CD4-positive, alpha-beta T cell treated with Interferon alpha-2 for 1 hour (primary cell): Measurements from ENCODE around the gene TMBIM4.
"Not testable (repeated sequence)": the region's sequence is repeated elsewhere in the genome, so short reads cannot be mapped to it uniquely, and the experiment has no call there.

Experiments used
- DNase-seq, 2 donors: peaks; one replicate each; pipeline ENCODE4 v3.0.0-alpha.2; 2020 to 2022

The TMBIM4 gene, protein sequence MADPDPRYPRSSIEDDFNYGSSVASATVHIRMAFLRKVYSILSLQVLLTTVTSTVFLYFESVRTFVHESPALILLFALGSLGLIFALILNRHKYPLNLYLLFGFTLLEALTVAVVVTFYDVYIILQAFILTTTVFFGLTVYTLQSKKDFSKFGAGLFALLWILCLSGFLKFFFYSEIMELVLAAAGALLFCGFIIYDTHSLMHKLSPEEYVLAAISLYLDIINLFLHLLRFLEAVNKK

DNA sequence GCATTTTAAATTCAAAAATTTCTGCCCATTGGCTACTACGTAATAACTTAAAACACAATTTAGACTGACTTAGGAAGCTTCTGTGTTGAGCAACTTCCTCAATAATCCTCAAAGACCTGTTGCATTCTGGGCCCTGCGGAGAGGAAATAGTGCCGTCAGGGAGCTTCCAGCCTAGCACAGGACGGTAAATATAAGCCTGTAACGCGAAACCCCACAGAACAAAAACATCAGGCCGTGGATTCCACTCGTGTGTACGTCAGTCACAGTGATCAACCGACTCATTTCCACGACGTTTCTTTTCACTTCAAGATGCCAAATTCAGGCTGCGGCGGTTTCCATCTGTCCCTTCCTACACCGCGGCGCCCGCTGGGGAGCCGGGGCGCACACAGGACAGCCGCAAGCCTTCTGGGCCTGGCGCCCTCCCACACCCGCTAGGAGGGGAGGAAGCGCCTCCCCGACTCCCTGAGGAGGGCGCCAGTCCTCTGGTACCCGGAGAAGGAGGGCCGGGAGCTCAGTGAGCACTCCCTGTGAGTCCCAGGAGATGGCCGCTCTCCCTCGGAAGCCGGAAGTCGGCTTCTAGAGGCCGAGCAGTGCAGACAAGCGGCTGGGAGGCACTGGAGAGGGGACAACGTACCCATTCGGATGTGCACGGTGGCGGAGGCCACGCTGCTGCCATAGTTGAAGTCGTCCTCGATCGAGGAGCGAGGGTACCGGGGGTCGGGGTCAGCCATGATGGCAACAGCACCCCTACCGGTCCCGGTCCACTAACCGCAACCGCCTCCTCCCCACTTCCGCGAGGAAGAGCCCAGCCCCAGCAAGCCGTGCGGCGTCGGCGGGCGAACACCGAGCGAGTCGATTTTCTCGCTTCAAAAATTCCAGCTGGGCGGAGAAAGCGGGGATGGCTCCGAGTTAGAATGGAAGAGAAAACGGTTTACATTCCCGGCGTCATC lies at the start of gene TMBIM4:
Gene TMBIM4, minus strand, starts transcription at position 776 of the 950 bp plus-strand sequence. Its CDS starts 45 bp downstream, at position 731.
- DNase-seq: peak; percentile 85 to 89

DNA sequence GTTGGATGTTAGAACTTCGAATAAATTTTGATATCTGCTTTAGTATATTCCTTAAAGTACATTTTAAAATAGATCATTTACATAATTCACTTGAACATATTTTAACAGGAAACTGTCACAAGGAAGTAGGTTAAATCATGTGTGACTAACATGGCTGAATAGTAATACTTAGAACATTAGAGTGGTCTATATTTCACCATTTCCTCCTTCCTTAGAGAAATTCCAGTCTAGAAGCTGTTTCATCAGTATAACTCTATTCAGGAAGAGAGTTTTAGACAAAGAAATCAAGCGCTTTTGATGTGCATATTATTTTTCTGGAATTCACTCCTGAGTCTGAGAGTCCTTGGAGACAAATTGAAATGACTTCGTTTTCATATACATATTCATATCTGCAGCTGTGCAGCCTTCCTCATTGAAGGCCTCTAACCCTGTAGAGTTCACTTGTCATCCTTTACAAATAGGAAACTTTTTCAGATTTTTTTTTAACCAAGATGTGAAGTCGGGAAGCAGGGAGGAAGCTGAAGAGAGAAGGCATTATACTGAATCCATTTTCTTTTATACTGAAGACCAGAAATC lies 47.6 kb upstream of the TMBIM4 start:
- no peak for DNase-seq

DNA sequence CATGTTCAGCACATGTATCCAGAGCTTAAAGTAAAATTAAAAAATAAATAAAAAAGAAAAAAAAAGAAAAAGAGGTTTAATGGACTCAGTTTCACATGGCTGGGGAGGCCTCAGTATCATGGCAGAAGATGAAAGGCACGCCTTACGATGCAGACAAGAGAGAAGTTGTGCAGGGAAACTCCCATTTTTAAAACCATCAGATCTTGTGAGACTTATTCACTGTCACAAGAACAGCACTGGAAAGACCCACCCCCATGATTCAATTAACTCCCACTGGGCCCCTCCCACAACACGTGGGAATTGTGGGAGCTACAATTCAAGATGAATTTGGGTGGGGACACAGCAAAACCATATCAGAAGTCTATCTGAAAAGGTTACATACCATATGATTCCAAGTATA lies 43.2 kb upstream of the TMBIM4 start:
- not testable (repeated sequence) for DNase-seq

DNA sequence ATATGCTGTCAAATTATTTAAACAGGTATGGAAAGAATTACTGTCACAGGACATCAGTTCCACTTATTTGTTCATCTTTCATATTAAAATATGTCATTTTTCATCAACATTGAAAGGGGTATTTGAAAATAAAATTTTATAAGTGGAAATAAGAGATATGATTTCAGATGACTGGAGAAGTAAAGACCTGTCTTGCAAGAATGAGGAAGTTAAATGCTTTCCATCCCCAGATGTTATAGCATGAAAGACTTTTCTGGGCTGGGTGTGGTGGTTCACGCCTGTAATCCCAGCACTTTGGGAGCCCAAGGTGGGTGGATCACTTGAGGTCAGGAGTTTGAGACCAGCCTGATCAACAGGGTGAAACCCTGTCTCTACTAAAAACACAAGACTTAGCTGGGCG lies 41.8 kb upstream of the TMBIM4 start:
- DNase-seq: not testable (repeated sequence)

DNA sequence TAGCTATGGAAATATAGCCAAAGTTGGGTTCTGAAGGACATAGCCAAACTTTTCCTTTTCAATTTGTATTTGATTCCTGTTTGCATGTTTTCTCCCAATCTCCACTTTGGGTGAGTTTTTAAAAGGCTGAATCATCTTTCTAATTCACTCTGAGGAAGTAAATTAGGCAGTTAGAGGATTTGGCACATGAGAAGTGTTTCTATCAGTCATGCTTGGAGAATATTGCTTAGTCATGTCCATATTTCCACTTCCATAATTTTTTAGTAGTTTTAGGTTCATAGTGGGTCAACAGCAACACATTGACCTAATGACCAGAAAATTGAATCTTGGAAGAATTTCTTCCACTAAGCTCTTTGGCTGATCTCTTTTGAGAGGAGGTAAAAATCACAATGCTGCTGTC lies 41.0 kb upstream of the TMBIM4 start:
- DNase-seq: no peak

DNA sequence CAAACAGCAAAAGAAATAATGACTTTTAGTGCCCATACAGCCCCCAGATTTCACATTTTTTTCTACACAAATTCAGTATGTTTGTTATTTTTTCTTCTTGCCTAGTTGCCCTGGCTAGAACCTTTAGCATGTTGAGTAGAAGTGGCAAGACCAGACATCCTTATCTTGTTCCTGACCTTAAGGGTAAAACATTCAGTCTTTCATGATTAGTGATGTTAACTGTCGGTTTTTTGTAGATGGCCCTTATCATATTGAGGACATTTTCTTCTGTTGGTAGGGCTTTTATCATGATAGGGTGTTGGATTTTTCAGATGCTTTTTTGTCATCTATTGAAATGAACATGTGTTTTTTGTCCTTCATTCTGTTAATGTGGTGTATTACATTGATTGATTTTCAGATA lies 36.3 kb upstream of the TMBIM4 start:
- no peak for DNase-seq

DNA sequence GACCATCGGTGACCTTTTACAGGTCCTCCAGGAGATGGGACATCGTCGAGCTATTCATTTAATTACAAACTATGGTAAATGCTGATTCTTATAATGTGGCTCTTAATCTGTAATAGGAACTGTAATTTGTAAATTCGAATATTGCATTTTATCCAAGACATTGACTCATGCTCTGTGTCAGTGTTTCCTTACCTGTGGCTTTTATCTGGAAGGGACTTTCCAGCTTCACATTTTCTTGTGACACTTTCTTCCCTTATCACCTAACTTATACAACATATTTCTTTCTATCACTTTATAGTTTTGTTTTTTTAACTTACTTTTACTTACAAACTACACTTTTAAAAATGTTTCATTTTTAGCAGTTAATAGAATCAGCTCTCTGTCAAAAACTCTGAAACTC lies 34.0 kb upstream of the TMBIM4 start:
- DNase-seq: no peak

DNA sequence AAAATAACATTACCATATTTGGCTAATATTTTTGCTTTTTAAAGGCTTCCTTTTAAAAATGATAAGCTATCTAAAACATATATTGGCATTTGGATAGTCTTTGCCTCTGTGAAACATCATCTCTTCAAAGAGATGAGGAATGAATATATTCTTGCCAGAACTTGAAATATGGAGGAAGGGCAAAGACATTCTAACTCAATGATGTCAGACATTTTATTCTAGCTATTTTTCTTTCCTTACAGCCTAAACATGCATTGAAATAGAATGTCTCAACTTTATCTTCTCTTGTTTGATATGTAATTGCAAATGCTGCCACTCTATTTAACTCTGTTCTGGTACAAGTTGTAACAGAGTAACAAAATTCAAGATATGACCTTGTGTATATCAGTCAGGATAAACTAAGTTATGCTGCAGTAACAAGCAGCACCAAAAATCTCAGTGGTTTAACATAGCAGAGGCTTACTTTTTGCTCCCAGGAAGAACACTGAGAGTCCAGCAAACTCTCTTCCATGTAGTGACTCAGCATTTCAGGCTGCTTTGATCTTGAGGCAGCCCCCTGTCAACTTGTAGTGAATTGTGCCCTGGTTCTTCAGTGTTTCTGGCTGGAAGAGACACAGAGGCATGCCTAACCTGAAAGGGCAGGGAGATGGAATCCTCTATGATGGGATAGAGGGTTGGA lies 30.2 kb upstream of the TMBIM4 start:
- DNase-seq: no peak

DNA sequence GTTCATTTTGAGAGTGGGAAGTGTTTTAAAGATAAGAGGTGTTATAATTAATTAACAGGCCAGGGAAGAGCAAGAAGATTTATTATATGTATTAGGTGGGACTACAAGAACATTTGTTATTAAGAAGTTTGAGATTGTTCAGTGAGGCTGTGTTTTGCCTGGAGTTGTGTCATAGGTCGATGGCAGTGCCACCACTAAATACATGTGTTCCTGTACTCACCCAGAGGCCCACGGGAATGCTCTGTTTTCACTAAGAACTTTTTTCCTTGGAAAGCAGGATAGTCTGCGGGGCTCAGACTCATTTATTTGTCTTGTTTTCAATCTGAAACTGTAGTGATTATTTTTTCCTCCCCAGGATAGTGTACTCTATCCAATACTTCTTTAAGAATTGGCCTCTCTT lies 29.3 kb upstream of the TMBIM4 start:
- no peak for DNase-seq

DNA sequence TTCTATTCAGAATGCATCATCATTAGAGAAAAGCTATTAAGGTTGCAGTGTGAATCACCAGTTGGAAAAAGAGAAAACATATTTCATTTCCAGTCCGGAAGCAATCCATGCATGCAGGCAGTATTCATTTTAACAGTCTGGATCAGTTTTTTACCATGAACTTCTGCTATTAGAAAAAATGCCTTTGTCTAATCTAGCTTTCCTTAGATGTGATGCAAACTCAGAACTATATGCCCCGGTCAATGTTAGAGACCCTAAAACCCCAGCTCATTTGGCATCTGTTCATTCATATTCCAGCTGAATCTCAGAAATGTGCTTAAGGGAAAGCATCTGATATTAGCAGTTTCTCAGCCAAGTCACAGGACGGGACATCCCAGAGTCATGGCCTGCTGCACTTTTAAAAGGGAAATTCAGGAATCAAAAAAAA lies 27.7 kb upstream of the TMBIM4 start:
- no peak for DNase-seq

DNA sequence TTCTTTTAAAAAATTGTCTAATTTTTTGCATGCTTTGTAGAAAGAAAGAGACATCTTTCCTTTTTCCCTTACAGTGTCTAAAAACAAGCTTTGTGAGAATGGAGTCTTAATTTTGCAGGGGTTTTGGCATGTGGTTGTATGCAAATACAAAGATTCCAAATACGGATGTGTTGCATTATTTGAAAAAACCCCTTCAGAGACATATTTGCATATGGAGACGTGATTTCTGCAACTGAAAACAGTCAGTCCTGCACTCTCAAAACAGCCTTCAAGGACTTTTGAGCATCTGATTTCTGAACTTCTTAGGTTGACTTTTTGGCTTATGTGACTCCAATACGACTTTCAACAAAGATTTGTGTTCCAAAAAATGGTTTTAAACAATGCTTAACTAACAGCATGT lies 27.0 kb upstream of the TMBIM4 start:
- no peak for DNase-seq

DNA sequence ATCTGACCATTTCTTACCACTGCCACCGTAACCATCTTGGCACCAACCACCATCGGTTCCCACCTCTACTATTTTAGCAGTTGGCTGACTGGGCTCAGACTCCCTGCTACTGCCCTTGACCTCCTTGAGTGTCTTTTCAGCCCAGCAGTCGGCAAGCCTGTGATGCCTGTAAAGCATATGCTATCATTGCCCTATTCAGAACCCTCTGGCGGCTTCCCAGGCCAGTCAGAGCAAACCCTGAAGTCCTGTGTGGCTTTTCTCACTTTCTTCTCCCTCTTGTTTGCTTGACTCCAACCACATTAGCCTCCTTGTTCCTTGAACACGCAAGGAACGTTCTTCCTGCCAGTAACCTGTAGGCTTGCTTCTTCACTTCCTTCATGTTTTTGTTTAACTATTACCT lies 25.4 kb upstream of the TMBIM4 start:
- no peak for DNase-seq

DNA sequence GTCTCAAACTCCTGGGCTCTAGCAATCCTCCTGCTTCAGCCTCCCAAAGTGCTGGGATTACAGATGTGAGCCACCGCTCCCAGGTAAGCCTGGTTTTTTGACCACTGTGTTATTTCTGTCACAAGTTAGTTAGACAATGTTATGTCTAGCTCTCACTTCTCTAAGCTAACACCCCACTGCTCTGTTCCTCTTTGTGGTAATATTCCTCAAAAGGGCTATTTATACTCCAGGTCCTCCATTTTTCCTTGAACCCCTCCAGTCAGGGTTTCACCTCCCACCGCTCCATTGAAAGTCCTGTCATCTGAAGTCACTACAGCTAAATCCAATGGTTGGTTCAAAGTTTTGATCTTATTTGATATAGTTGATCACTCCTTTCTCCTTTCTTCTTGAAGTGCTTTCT lies 24.3 kb upstream of the TMBIM4 start:
- no peak for DNase-seq

DNA sequence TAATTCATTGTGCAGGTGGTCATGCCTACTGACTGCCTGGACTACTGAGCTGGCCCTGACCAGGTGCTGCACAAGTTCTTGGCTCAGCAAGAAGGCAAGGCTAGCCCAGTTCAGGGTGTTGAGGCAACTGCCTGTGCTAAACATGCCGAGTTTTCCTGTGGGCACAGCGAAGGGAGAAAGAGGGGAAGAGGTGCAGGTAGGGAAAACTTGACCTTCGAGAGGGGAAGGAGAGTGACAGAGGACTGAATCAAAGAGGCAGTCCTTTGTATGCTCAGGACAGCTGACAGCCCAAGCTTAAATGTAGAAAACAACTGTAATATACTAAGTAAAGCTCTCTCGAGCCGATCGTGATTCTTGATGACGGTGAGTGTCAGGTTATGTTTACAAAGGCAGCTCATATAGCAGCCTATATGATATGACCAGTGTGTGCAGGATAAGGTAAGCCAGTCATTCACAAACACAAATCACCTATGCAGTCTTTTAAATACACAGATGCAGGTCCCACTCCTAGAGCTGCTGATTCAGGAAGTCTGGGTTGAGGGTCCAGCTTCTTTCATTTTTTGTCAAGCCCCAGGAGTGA lies 21.8 kb upstream of the TMBIM4 start:
- no peak for DNase-seq

DNA sequence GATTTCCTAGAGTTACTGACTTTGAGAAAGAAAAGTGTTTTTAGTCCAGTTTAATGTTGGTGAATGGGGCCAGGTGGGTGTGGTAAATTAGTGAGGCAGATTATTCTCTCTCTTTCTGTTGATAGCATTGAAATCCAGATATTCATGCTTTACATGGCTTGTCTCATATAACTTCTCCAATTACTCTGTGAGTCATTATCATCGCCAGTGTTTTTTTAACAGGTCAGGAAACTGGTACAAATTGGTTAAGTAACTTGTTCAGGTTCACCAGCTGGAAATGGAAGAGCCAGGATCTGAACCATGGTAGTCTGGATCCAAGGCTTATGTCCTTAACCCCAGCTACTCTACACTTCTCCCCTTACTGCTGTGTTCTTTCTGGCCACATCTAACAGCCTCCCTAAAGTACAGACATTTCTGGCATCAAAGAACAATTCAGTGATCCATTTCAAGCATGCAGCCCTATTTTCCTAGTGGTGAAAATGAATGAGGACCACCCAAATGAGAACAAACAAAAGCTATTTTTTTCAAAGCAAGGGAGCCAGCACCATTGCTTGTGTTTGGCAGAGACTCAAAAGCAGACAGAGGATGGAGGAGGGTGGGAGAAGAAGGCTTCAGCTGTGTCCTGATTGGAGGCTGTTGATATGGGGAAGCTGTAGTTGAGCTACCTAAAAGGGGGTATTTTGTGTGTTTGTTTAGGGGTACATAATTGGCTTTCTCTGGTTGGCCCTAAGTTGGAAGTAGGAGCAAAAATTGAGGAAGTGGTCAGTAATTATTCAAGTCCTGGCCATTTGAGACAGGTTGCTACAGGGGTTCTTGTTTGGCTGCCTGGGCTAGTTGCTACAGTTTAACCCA lies 20.9 kb upstream of the TMBIM4 start:
- DNase-seq: no peak

DNA sequence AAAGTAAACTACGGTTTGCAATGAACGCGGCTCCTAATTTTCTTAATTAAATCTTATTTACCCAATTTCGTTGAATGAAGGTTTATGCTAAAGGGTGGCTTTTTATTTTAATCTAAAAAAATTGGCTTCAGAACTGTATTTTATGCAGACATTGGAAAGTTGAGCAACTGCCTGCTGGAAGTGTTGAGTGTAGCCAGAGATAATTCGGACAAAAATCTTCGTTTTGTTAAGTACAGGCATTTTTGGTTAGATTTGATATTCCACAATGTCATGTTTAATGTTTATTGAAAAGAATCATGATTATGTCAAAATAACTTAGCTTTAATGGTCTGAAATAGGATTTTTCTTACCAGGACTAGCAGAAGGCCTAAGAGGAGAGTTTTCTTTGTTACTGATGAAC lies 20.1 kb upstream of the TMBIM4 start:
- no peak for DNase-seq

DNA sequence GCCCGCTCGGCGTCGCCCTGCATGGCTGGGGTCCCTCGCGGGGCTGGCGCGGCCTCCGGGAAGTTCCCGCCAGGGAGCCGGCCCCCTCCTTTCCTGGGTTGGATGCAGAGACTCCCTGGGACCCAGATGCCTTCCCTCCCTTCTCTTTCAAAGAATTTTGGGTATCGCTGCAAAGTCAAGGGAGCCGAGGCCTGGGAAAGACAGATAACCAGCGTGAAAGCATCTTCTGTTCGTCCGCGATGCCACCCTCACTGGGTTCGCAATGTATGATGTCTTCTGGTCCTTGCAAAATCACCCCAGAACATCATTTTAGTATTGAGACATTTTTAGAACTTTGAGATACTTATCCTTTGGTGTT lies 19.7 kb upstream of the TMBIM4 start:
- no peak for DNase-seq

DNA sequence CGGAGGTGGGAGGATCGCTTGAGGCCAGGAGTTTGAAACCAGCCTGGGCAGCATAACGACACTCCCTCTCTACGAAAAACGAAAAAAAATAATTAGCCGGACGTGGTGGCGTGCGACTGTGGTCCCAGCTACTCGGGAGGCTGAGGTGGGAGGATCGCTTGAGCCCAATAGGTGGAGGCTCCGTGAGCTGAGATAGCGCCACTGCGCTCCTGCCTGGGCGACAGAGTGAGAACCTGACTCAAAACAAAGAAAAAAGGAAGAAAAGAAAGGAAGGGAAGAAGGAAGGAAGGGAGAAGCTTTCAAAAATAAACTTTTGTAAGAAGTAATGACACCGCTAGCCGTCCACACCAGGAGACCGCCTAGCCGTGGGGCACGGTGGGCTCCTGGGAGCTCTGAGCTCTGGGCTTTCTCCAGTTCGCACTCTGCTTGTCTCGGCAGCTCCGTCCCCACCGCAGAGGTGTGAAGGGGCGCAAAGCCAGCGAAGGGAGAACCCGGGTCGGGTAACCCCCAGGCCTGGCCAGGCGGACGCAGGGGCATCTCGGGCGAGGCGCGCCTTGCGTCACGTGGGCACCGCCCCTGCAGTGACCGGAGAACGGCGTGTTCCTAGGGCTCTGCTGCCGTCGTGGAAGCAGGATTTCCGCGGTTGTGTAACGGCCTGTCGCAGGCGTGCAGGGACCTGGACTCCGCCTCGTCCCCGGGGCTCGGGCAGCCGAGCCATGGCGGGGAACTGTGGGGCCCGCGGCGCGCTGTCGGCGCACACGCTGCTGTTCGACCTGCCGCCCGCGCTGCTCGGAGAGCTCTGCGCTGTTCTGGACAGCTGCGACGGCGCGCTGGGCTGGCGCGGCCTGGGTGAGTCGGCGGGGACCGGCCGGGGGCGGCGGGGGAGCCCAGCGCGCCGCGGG lies 19.0 kb upstream of the TMBIM4 start, which contains the start of gene IRAK3:
Gene IRAK3, plus strand, starts transcription at position 631 of the 902 bp plus-strand sequence. Its CDS starts 86 bp downstream, at position 717.
- DNase-seq: peak; percentile 41 to 77

DNA sequence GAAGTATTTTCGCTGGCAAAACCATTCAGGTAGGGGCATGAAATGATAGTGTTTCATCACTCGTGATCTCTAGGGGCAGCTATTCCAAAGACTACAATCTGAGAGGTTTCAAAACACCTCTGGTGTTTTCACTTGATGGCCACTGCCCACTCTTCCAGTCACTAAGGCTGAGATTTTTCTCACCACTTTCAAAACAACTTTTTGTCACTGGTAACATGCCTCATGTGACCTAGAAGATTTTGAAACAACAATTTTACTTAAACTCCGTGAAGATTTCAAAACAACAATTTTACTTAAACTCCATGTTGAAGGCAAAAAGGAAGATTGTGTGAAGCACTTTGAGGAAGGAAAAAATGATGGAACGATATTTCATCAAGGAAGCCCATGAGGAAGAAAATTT lies 18.0 kb upstream of the TMBIM4 start:
- no peak for DNase-seq

DNA sequence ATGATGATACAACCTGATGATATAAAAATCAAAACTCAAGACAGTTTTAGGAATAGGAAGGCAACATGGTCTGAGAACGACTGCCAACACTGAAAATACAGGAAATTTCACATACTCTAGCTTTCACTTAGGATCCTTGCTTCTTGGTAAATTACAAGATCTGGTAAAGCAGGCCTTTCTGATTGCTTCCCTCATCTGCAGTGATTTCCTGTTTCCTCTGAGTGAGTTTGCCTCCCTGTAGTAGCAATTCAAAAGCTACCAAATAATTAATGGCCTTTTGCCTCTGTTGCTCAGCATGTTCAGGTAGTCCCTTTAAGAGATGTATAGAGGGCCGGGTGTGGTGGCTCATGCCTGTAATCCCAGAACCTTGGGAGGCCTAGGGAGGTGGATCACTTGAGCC lies 17.2 kb upstream of the TMBIM4 start:
- no peak for DNase-seq

DNA sequence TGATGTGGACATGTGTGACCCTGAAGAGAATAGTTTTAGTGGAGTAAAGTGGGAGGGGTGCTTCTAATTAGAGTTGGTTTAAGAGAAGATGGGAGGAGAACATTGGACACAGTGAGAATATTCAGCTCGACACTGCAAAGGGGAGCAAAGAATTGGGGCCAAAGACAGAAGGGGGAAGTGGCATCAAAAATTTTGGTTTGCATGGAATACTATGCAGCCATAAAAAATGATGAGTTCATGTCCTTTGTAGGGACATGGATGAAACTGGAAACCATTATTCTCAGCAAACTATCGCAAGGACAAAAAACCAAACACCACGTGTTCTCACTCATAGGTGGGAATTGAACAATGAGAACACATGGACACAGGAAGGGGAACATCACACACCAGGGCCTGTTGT lies 15.0 kb upstream of the TMBIM4 start:
- not testable (repeated sequence) for DNase-seq
